Neuronal stem cell (in vitro differentiated cells): ENCODE results near the gene HEY2.

Experiments used
- DNase-seq: peaks from one replicate; pipeline ENCODE4 v3.0.0-alpha.2; 2013; ENCODE audit warnings: low spot score
- H2AFZ ChIP-seq: one replicate; pipeline ENCODE4 v1.6.1; 2013; ENCODE audit warnings: mild to moderate bottlenecking, low read length, inconsistent platforms
- H2AK5ac ChIP-seq: 2 replicates; pipeline ENCODE4 v1.6.1; 2013; ENCODE audit warnings: low read depth, mild to moderate bottlenecking, inconsistent platforms, low read length, moderate library complexity, mixed read lengths
- H2BK120ac ChIP-seq: 2 replicates; pipeline ENCODE4 v1.6.1; 2013; ENCODE audit warnings: low read depth, mild to moderate bottlenecking, inconsistent platforms, low read length, moderate library complexity, mixed read lengths
- H2BK12ac ChIP-seq: one replicate; pipeline ENCODE4 v1.6.1; 2013; ENCODE audit warnings: low read length, inconsistent platforms
- H2BK15ac ChIP-seq: 2 replicates; pipeline ENCODE4 v1.6.1; 2013; ENCODE audit warnings: mild to moderate bottlenecking, low read length, inconsistent platforms, mixed read lengths
- H2BK5ac ChIP-seq: one replicate; pipeline ENCODE4 v1.6.1; 2013; ENCODE audit warnings: inconsistent platforms, mild to moderate bottlenecking, low read length, moderate library complexity
- H3K14ac ChIP-seq: one replicate; pipeline ENCODE4 v1.6.1; 2013; ENCODE audit warnings: low read length, inconsistent platforms
- H3K18ac ChIP-seq: 2 replicates; pipeline ENCODE4 v1.6.1; 2013; ENCODE audit warnings: low read length, inconsistent platforms
- H3K23ac ChIP-seq: 2 replicates; pipeline ENCODE4 v1.6.1; 2013; ENCODE audit warnings: low read depth, mild to moderate bottlenecking, mixed read lengths, low read length, inconsistent platforms; ENCODE audit not compliant: poor library complexity
- H3K27ac ChIP-seq: replicated peaks from 3 replicates; pipeline ENCODE4 v1.5.1; 2013; ENCODE audit warnings: low read length, inconsistent platforms
- H3K27me3 ChIP-seq, 3 experiments: 2 replicates each; pipeline ENCODE4 v1.6.1; 2013; ENCODE audit warnings: low read length in 3 of 3, mild to moderate bottlenecking in 2 of 3, inconsistent platforms in 1 of 3, low read depth in 1 of 3, mixed read lengths in 1 of 3, moderate library complexity in 1 of 3; ENCODE audit not compliant: control insufficient read depth in 3 of 3, insufficient read depth in 3 of 3
- H3K36me3 ChIP-seq, 2 donors: replicated peaks in 1 of 2; 2 replicates each; pipeline ENCODE4 v1.6.1; 2013; ENCODE audit warnings: low read length in 2 of 2; ENCODE audit not compliant: control insufficient read depth in 2 of 2, insufficient read depth in 2 of 2
- H3K4ac ChIP-seq: 2 replicates; pipeline ENCODE4 v1.6.1; 2013; ENCODE audit warnings: inconsistent platforms, mild to moderate bottlenecking, low read length, moderate library complexity
- H3K4me1 ChIP-seq, 2 donors: 1 replicate in 1 of 2; 2 replicates in 1 of 2; pipeline ENCODE4 v1.6.1; 2013; ENCODE audit warnings: low read length in 2 of 2, low read depth in 1 of 2; ENCODE audit not compliant: control insufficient read depth in 2 of 2, insufficient read depth in 1 of 2
- H3K4me2 ChIP-seq: one replicate; pipeline ENCODE4 v1.6.1; 2013; ENCODE audit warnings: mild to moderate bottlenecking, low read length, inconsistent platforms; ENCODE audit not compliant: insufficient read depth, poor library complexity, severe bottlenecking
- H3K4me3 ChIP-seq, 2 donors: 2 replicates each; pipeline ENCODE4 v1.5.1; 2013; ENCODE audit warnings: low read length in 2 of 2, mild to moderate bottlenecking in 2 of 2, inconsistent platforms in 1 of 2, moderate library complexity in 1 of 2
- H3K79me1 ChIP-seq: one replicate; pipeline ENCODE4 v1.6.1; 2013; ENCODE audit warnings: low read depth, mild to moderate bottlenecking, inconsistent platforms, low read length, moderate library complexity
- H3K9ac ChIP-seq: one replicate; pipeline ENCODE4 v1.6.1; 2013; ENCODE audit warnings: mild to moderate bottlenecking, low read depth, low read length, inconsistent platforms; ENCODE audit not compliant: poor library complexity
- H3K9me3 ChIP-seq, 2 donors: replicated peaks in 1 of 2; 2 replicates each; pipeline versions ENCODE3 to v1.6.1; 2013; ENCODE audit warnings: low read length in 2 of 2, mild to moderate bottlenecking in 2 of 2, inconsistent platforms in 1 of 2, low read depth in 1 of 2, mixed read lengths in 1 of 2, moderate library complexity in 1 of 2; ENCODE audit not compliant: control insufficient read depth in 2 of 2, insufficient read depth in 1 of 2
- H4K8ac ChIP-seq: one replicate; pipeline ENCODE4 v1.6.1; 2013; ENCODE audit warnings: low read depth, mild to moderate bottlenecking, inconsistent platforms, low read length, moderate library complexity
- H4K91ac ChIP-seq: one replicate; pipeline ENCODE4 v1.6.1; 2013; ENCODE audit warnings: low read length, low read depth, mild to moderate bottlenecking, inconsistent platforms; ENCODE audit not compliant: poor library complexity
- WGBS, 2 donors: extraction: QIAGEN DNeasy Blood & Tissue Kit; methylation state at CpG; one replicate each; pipeline ENCODE4 v1.1.7; 2013; ENCODE audit warnings: missing lambda C conversion rate in 2 of 2, mixed read lengths in 1 of 2; ENCODE audit not compliant: insufficient read length in 2 of 2, insufficient replicate concordance in 1 of 2; ENCODE audit errors: extremely low coverage in 2 of 2; 5-methylcytosine and 5-hydroxymethylcytosine counted together

The HEY2 gene

DNA sequence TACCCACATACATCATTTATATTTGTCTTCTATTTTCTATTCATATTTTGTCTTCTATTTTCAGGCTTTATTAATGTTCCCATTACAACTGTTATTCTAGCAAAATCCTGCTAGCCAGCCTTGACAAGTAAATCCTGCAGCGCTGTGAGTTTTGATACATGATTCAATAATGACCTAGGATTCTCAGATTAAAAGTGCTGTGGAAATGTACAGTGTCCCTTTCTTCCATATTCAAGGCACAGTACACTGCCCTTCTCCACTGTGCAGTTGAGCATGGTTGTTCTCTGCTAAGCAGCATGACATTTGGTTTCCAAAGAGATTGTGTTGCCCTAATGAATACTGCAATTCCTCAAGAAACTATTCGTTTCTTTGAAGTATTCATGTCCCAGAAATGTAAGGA lies 5.8 kb upstream of the HEY2 start:
- H4K91ac ChIP-seq = no peak overlapping the region
- WGBS, 2 donors = no CpG with 5 or more reads among the region's 2 CpGs
- no peak overlapping the region for H2BK12ac ChIP-seq
- no peak overlapping the region for H3K9ac ChIP-seq
- H3K27ac ChIP-seq = no peak overlapping the region
- no peak overlapping the region for H3K18ac ChIP-seq
- no peak overlapping the region for H3K23ac ChIP-seq
- H2BK120ac ChIP-seq = no peak overlapping the region
- peaks cover 12 to 87% (median 21%) of the 10 kb centered on the region in 3 experiments for H3K27me3 ChIP-seq
- no peak overlapping the region for H3K4me2 ChIP-seq
- H3K9me3 ChIP-seq = no peaks in the 10 kb centered on the region
- no peak overlapping the region for H3K4ac ChIP-seq
- DNase-seq = no peak
- no peak overlapping the region for H3K4me3 ChIP-seq
- H4K8ac ChIP-seq = no peak overlapping the region
- no peak overlapping the region for H2AK5ac ChIP-seq
- H3K4me1 ChIP-seq = peaks cover 6 to 10% of the 10 kb centered on the region in 2 donors
- no peak overlapping the region for H2BK5ac ChIP-seq
- H2BK15ac ChIP-seq = no peak overlapping the region
- H3K14ac ChIP-seq = no peak overlapping the region
- no peaks in the 10 kb centered on the region for H3K36me3 ChIP-seq
- no peaks in the 10 kb centered on the region for H3K79me1 ChIP-seq
- no peak overlapping the region for H2AFZ ChIP-seq

GRCh38 chr6:125745281-125746018 lies 4.0 kb upstream of the HEY2 start:
- Histone ChIP-seq H3K4me2 (no peak overlapping the region), H3K4ac (no peak overlapping the region), H3K27me3 (peaks cover 14 to 96% (median 36%) of the 10 kb centered on the region in 3 experiments)

DNA sequence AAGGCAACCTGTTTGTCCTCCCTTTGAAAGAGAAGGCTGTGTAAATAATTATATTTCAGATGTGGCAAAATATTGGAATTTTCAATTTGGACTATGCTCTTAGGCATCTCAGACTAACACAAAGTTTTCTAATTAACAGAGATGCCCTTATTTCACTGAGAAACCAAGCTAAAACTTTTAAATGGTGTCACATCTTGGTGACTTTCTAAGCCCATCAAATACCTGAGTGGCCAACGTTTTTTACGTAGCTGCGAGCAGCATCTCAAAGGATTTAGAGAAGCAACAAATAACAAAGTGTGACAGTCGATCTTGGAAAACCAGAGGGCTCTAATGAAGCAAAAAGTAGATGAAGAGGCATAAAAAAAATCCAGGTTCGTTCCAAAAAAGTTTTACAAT lies 3.4 kb upstream of the HEY2 start:
- Histone ChIP-seq H3K4ac (no peak overlapping the region), H3K27me3 (peaks cover 14 to 96% (median 39%) of the 10 kb centered on the region in 3 experiments), H4K8ac (no peak overlapping the region), H3K14ac (no peak overlapping the region), H3K9ac (no peak overlapping the region), H2BK15ac (no peak overlapping the region), H2AK5ac (no peak overlapping the region), H4K91ac (no peak overlapping the region), H3K4me1 (peaks cover 6 to 12% of the 10 kb centered on the region in 2 donors), H3K27ac (no peak overlapping the region), H3K18ac (no peak overlapping the region), H2BK12ac (no peak overlapping the region), H3K9me3 (no peaks in the 10 kb centered on the region), H3K79me1 (no peaks in the 10 kb centered on the region), H2BK120ac (no peak overlapping the region), H3K4me3 (no peak overlapping the region), H3K4me2 (no peak overlapping the region), H3K36me3 (no peaks in the 10 kb centered on the region), H3K23ac (no peak overlapping the region), H2BK5ac (no peak overlapping the region), H2AFZ (no peak overlapping the region)
- no peak for DNase-seq
- no CpG with 5 or more reads among the region's 5 CpGs for WGBS, 2 donors

More at GRCh38 chr6:125745281-125746018, 4.0 kb upstream of the HEY2 start:
- Histone ChIP-seq H2BK12ac (no peak overlapping the region), H2AK5ac (no peak overlapping the region), H3K18ac (no peak overlapping the region), H2BK120ac (no peak overlapping the region), H3K36me3 (no peaks in the 10 kb centered on the region), H3K9me3 (no peaks in the 10 kb centered on the region), H4K8ac (no peak overlapping the region), H3K27ac (no peak overlapping the region), H4K91ac (no peak overlapping the region), H3K4me3 (no peak overlapping the region), H2AFZ (no peak overlapping the region), H3K4me1 (peaks cover 6 to 12% of the 10 kb centered on the region in 2 donors), H2BK5ac (no peak overlapping the region), H3K23ac (no peak overlapping the region), H3K14ac (no peak overlapping the region), H2BK15ac (no peak overlapping the region), H3K9ac (no peak overlapping the region), H3K79me1 (no peaks in the 10 kb centered on the region)
- no CpG with 5 or more reads among the region's 6 CpGs for WGBS, 2 donors
- peak; percentile 21 for DNase-seq

DNA sequence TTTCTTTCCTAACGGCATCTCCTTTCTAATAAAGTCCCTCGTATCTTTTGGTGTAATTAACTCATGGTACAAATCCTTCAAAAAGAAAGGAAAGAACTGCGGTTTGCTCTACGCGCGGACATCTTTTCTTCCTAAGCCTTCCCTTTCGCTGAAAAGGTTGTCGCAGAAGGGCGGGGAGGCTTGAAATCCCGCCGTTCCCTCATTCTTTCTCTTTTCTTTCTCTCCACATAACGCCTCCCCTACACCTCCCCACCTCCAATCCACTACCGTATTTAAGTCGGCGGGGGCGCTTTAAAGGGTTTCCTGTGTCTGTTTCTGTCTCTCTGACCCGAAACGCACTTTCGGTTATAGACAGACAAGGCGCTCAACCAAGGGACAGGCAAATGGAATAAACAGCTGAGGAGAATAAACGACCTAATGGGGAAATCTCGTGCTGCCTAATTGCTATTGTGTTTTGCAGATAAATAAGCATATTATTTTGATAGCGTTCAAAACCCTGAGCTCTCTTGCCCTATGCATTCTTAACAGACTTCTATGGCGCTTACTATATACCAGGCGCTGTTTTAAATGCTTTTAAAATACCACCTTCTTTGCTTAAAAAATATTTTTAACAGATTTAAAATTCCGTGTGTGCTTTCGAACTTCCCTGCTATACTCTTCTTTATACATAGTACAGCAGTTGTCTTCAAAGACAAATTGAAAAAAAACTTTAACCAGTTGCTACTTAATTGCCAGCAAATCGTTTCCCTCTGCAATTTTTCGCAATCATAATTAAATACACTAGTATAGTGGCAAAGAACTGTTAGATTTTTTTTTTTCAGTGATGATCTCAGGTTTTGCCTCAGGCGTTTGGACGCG lies 2.5 kb upstream of the HEY2 start:
- H3K18ac ChIP-seq = no peak overlapping the region
- no peak overlapping the region for H4K8ac ChIP-seq
- peaks cover 14 to 96% (median 44%) of the 10 kb centered on the region in 3 experiments for H3K27me3 ChIP-seq
- H3K27ac ChIP-seq = peak overlapping the region; percentile 12
- peak; percentile 71 for DNase-seq
- H2BK120ac ChIP-seq = no peak overlapping the region
- no peak overlapping the region for H4K91ac ChIP-seq
- peak overlapping the region; percentile 99 for H2AFZ ChIP-seq
- no peaks in the 10 kb centered on the region for H3K9me3 ChIP-seq
- H2AK5ac ChIP-seq = no peak overlapping the region
- H2BK15ac ChIP-seq = no peak overlapping the region
- H2BK5ac ChIP-seq = no peak overlapping the region
- no peak overlapping the region for H3K14ac ChIP-seq
- no peak overlapping the region for H3K9ac ChIP-seq
- no peak overlapping the region for H2BK12ac ChIP-seq
- no peak overlapping the region for H3K23ac ChIP-seq
- H3K4me1 ChIP-seq = peaks cover 6 to 12% of the 10 kb centered on the region in 2 donors
- no peak overlapping the region for H3K4ac ChIP-seq
- H3K36me3 ChIP-seq = no peaks in the 10 kb centered on the region
- WGBS, 2 donors = no CpG with 5 or more reads among the region's 32 CpGs
- H3K79me1 ChIP-seq = no peaks in the 10 kb centered on the region
- peak overlapping the region; percentile 93 for H3K4me2 ChIP-seq
- H3K4me3 ChIP-seq = peak overlapping the region; percentile 12 to 66
